Measurements from ENCODE around the gene THEMIS2.

Gene THEMIS2

GRCh38 chr1:27884006-27884954 lies 11.9 kb downstream of the THEMIS2 start:
- in situ Hi-C loops (cut with MboI; ENCODE audit: low sequenced_read_pairs): no loop called here

GRCh38 chr1:27885114-27885528 lies 12.8 kb downstream of the THEMIS2 start:
- in situ Hi-C loops (cut with MboI; ENCODE audit: low sequenced_read_pairs): no loop called here

DNA sequence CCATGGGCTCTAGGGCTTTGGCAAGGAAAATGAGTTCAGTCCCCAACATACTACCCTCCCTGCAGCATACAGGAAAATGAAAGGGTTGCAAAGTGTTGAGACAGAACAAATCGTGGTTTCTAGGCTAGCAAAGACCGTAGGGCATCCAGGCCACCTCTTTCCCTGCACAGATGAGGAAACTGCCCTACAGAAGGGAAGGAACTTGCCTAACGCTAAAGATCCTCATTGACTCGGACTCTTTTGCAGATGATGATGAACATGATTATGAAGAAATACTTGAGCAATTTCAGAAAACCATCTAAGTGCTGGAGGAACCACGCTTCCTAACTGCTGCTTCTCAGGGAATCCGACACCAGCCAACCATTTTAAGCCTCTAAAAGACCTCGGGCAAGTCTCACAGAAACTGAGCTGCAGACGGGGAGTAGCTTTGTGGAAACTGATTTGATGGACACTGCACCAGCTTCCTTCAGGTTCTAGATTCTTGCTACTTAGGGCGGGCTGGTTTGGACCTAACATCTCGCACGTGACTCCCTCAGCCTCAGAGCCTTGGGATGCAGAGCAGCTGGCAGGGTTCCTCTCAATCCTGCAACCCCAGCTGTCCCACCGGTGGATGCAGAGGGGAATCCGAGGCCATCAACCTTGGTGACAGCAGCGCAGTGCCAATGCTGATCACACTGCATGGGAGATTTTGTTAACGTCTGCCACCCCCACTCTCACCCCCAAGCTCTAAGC lies 13.4 kb downstream of the THEMIS2 start:
- in situ Hi-C loops (cut with MboI; ENCODE audit: low sequenced_read_pairs): no loop called here

- in situ Hi-C loops (cut with MboI; ENCODE audit: low sequenced_read_pairs): no loop called here
Observed at GRCh38 chr1:27886353-27886679, 14.0 kb downstream of the THEMIS2 start.

DNA sequence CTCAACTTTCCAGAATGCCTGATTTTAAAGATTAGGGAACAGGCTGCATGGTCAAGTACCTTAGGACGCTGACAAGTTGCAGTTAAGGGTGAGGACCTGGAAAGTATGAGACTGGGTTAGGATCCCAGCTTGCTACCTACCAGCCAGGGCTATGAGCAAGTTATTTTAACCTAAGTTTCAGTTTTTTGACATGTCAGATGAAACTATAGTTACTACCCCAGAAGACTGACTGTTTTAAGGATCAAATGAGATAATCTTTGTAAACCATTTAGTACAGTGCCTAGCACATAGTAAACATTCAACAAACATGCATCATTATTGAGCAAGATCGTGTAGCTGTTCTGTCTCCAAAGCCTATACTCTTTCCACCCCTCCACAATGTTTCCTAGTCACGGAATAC lies 14.4 kb downstream of the THEMIS2 start:
- in situ Hi-C loops (cut with MboI; ENCODE audit: low sequenced_read_pairs): no loop called here

GRCh38 chr1:27887215-27888021 lies 15.1 kb downstream of the THEMIS2 start:
- in situ Hi-C loops (cut with MboI; ENCODE audit: low sequenced_read_pairs): no loop called here

- in situ Hi-C loops (cut with MboI; ENCODE audit: low sequenced_read_pairs): no loop called here
Observed at GRCh38 chr1:27889506-27889905, 17.2 kb downstream of the THEMIS2 start.

DNA sequence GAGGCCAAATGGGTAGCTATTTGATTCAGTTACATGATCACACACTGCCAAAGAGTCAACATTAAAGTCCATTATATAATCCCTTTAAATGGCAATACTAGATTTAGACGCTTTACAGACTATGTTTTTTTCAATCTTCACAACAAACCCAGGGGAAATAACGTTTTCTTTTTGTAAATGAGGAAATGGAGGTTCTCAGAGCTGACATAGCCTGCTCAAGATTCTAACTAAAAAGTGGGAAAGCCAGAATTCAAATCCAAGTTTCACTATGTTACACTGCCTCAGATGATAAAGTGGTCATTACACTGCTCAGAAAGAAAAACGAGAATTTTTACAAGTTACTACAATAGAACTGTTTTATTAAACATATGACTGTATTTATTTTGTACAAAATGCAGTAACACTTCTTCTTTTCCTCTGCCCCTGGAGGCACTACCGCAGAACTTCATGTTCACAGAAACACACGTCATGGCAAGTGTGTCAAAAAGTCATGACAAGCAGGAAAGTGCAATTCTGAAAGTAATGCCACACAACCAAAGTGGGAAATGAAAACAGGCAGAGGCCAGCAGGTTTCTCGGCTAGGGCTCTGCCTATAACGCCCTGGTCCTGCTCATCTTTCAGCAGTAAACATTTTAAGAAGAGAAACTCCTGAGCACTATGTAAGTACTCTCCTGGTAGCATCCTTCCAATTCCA lies 19.0 kb downstream of the THEMIS2 start:
- in situ Hi-C loops (cut with MboI; ENCODE audit: low sequenced_read_pairs): no loop called here

GRCh38 chr1:27894521-27894920 lies 22.2 kb downstream of the THEMIS2 start:
- in situ Hi-C loops (cut with MboI; ENCODE audit: low sequenced_read_pairs): no loop called here

DNA sequence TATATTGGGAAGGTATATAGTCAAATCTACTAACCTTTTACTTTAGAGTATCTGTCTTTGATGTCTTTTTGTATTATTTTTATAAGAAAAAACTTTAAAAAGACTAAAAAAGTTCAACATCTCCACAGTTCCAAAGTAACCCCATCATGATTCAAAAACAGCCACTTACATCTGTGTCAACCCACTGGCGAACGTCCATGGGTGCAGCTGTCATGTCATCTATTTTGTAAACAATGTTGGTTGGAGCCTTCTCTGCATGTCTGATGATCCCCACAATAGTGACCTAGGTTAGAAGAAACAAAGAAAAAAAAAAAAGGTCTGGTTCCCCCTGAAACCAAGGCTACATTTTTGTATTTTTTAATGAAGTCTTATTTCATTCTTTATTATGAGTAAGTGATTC lies 34.4 kb downstream of the THEMIS2 start:
- in situ Hi-C loops (cut with MboI; ENCODE audit: low sequenced_read_pairs): no loop called here

- in situ Hi-C loops (cut with MboI; ENCODE audit: low sequenced_read_pairs): no loop called here
Observed at GRCh38 chr1:27912429-27912828, 40.1 kb downstream of the THEMIS2 start.

- in situ Hi-C loops (cut with MboI; ENCODE audit: low sequenced_read_pairs): no loop called here
Observed at GRCh38 chr1:27915082-27915575, 42.8 kb downstream of the THEMIS2 start.

DNA sequence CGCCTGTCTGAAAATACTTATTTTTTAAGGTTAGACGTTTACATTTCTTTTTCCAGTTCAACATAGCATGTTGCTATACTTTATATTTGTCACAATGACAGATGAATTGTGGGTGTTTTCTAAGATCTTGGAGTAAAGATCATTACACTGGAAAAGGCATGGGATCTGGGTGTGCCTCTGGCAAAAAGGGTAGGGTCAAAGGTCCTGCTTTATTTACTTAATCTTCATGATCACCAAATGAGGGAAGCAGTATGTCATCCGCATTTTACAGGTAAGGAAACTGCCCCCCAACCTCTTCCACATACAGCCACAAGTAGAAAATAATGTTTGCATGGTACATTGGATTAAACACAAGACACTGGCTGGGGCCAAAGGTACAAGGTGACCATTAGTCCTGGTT lies 49.9 kb downstream of the THEMIS2 start:
- in situ Hi-C loops (cut with MboI; ENCODE audit: low sequenced_read_pairs): no loop called here

DNA sequence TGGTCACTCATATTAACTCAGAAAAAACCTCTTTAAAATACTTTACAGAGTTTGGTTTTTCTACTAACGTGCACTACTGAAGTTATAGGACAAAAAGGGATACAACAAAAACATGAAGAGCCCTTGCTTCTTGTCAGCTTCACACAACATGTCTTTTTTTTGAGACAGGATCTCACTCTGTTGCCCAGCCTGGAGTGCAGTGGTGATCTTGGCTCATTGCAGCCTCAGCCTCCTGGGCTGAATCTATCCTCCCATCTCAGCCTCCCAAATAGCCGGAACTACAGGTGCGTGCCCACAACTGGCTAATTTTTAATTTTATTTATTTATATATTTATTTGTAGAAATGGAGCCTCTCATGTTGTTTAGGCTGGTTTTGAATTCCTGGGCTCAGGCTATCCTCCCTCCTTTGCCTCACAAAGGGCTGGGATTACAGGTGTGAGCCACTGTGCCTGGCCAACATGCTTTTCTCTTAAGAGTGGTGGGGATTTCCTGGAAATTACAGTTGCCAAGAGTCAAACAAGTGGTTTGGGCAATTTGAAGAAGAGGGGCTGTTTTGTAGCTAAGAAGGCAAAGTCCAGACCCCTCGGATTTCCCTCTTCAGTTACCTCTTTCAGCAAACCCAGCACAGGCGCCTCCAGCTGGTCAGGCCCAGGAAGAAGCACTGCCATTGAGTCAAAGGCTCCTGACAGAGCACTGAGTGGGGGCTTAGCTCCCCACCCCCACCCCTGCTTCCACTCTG lies 56.0 kb downstream of the THEMIS2 start:
- in situ Hi-C loops (cut with MboI; ENCODE audit: low sequenced_read_pairs): no loop called here

GRCh38 chr1:27931184-27931583 lies 58.8 kb downstream of the THEMIS2 start:
- in situ Hi-C loops (cut with MboI; ENCODE audit: low sequenced_read_pairs): no loop called here

- in situ Hi-C loops (cut with MboI; ENCODE audit: low sequenced_read_pairs): no loop called here
Observed at GRCh38 chr1:27931759-27932158, 59.4 kb downstream of the THEMIS2 start.

DNA sequence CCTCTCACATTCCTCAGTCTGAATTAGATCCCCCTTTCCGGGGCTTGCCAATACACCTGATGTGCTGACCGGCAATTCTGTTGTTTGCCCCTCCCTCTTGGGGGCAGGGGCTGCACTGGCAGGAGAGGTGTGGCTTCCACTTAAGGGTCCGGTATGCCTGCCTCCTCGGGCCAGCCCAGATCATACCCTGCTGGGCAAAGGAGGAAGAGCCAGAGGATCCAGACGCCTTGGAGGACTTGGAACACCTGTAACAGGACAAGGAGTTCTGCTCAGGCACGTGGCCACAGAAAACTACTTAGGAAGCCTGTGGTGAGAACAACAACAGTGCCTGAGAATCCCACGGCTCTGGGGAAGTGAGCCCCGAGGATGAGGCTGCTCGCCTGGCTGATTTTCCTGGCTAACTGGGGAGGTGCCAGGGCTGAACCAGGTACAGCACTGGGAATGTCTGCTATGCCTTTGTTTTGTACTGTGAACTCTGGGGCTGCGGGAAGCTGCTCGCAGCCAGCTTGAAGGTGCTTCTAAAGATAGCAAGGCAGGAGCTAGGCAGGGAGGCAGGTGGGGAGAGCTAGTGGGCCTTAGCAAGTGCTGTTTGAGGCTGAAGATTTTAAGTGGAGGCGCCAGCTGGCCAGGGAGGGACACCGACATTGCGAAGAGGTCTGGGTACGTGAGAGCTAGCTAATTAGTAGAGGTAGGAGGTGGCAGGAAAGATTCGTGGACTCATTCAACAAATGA lies 62.6 kb downstream of the THEMIS2 start, which contains the start of gene SMPDL3B:
SMPDL3B (plus strand) TSS at position 183 of the 732 bp plus-strand sequence; CDS start at position 367, 184 bp downstream.
- in situ Hi-C loops (cut with MboI; ENCODE audit: low sequenced_read_pairs): no loop called here

- in situ Hi-C loops (cut with MboI; ENCODE audit: low sequenced_read_pairs): no loop called here
Observed at GRCh38 chr1:27935721-27936120, 63.4 kb downstream of the THEMIS2 start.

Measured in HL-60/S4 (cell line).